Breast epithelium (tissue), 3 donors: ENCODE data around the gene AP4S1.

ENCODE experiments used
- CTCF ChIP-seq, 3 donors: fragments of 450-650 bp; IDR thresholded peaks; one replicate each; pipeline ENCODE4 v1.5.1; 2016 to 2017; ENCODE audit warnings: antibody characterized with exemption in 3 of 3, mild to moderate bottlenecking in 3 of 3, moderate library complexity in 3 of 3
- POLR2A ChIP-seq: fragments of 450-650 bp; IDR thresholded peaks from one replicate; pipeline ENCODE4 v1.6.1; 2016; ENCODE audit warnings: antibody characterized with exemption, mild to moderate bottlenecking, moderate library complexity

GRCh38 chr14:31060253-31060875 lies 34.9 kb downstream of the AP4S1 start:
- TF ChIP-seq CTCF (IDR thresholded peaks at IDR 0.05) (no peak), POLR2A (no peak)
